K562 (cell line): ENCODE data around the gene ZMIZ1. TPM values are rescaled to one million over a fixed set of nuclear protein-coding genes. Genes with fewer than 3 reads are reported as not detected.

Experiments used
- ATAC-seq: fragments of 200-7000 bp; cut with Tn5 transposase; 3 replicates; pipeline ENCODE4 v1.9.1; 2020; ENCODE audit warnings: moderate library complexity
- BruUV-seq: library from RNA; stranded (reverse); fragments of 400-500 nt; replicated peaks from 2 replicates; lab custom pipeline; 2021; lab: Mats Ljungman, UMichigan
- CTCF ChIA-PET: fragments of 300-600 bp; formaldehyde crosslinking; extraction: SDS; loops from one replicate; lab custom pipeline; 2021; ENCODE audit warnings: low intra/inter-chr PET ratio; lab: Yijun Ruan, JAX
- POLR2A ChIA-PET: fragments of 300-600, 350-650 bp; sonication (Branson Sonifier 250); formaldehyde crosslinking; extraction: SDS; loops from one replicate; lab custom pipeline; 2021; ENCODE audit warnings: antibody characterized with exemption, inconsistent platforms; lab: Yijun Ruan, JAX
- DNase-seq, 4 experiments: peaks; one replicate each; pipeline versions ENCODE4 v3.0.0 to v3.0.0-alpha.2; 2011 to 2018; ENCODE audit warnings: low spot score in 3 of 4, mixed read lengths in 3 of 4; ENCODE audit errors: extremely low read depth in 1 of 4
- FAIRE-seq: peaks from 2 replicates; lab custom pipeline; 2011; peaks lifted over from hg19 to GRCh38; lab: Jason Lieb, UNC
- H2AFZ ChIP-seq: 2 replicates; pipeline ENCODE4 v1.6.0; 2011; ENCODE audit warnings: low read depth, low read length, control low read depth, inconsistent platforms
- H3K27ac ChIP-seq: fragments of 200-600 bp; 3 replicates; pipeline ENCODE4 v1.8.0; 2011; ENCODE audit warnings: low read depth, mild to moderate bottlenecking, control low read depth, inconsistent platforms, low read length, moderate library complexity, mixed read lengths; ENCODE audit errors: extremely low read depth
- H3K27me3 ChIP-seq, 2 experiments: fragments of 300-600 bp in 1 of 2; 2 replicates in 1 of 2; 3 replicates in 1 of 2; pipeline versions ENCODE4 v1.6.0 to v1.8.0; 2011; ENCODE audit warnings: inconsistent platforms in 2 of 2, low read length in 2 of 2, mild to moderate bottlenecking in 1 of 2, mixed read lengths in 1 of 2, moderate library complexity in 1 of 2; ENCODE audit not compliant: control insufficient read depth in 2 of 2, insufficient read depth in 2 of 2
- H3K36me3 ChIP-seq: fragments of 300-600 bp; 3 replicates; pipeline ENCODE4 v1.8.0; 2011; ENCODE audit warnings: mild to moderate bottlenecking, low read length, inconsistent platforms; ENCODE audit not compliant: control insufficient read depth, insufficient read depth
- H3K4me1 ChIP-seq, 2 experiments: fragments of 200-600 bp in 1 of 2; replicated peaks in 1 of 2; 2 replicates in 1 of 2; 3 replicates in 1 of 2; pipeline versions ENCODE4 v1.5.1 to v1.8.0; 2011; ENCODE audit warnings: inconsistent platforms in 2 of 2, low read length in 2 of 2, mild to moderate bottlenecking in 1 of 2, mixed read lengths in 1 of 2, moderate library complexity in 1 of 2; ENCODE audit not compliant: control insufficient read depth in 2 of 2, insufficient read depth in 2 of 2
- H3K4me2 ChIP-seq: 2 replicates; pipeline ENCODE4 v1.6.1; 2011; ENCODE audit warnings: low read length, control low read depth, inconsistent platforms, mixed read lengths; ENCODE audit not compliant: insufficient read depth
- H3K4me3 ChIP-seq: fragments of 200-600 bp; sonication (generic), shearing (Covaris generic); 2 replicates; pipeline ENCODE4 v1.5.1; 2016; ENCODE audit warnings: control low read depth, inconsistent platforms
- H3K79me2 ChIP-seq: fragments of 200-600 bp; 3 replicates; pipeline ENCODE4 v1.8.0; 2011; ENCODE audit warnings: low read length, inconsistent platforms; ENCODE audit not compliant: control insufficient read depth, insufficient read depth
- H3K9ac ChIP-seq, 2 experiments: 2 replicates each; pipeline versions ENCODE4 v1.6.0 to v1.6.1; 2011; ENCODE audit warnings: low read depth in 2 of 2, low read length in 2 of 2, control low read depth in 1 of 2, inconsistent platforms in 1 of 2, mild to moderate bottlenecking in 1 of 2, mixed read lengths in 1 of 2; ENCODE audit not compliant: insufficient read depth in 1 of 2
- H3K9me1 ChIP-seq: one replicate; pipeline ENCODE4 v1.6.0; 2011; ENCODE audit warnings: inconsistent platforms, mild to moderate bottlenecking, low read length, moderate library complexity; ENCODE audit not compliant: control insufficient read depth, insufficient read depth
- H3K9me3 ChIP-seq: replicated peaks from 2 replicates; pipeline ENCODE4 v1.5.1; 2011; ENCODE audit warnings: low read depth, low read length, inconsistent platforms; ENCODE audit not compliant: control insufficient read depth, insufficient read depth
- H4K20me1 ChIP-seq: replicated peaks from 2 replicates; pipeline ENCODE4 v1.6.1; 2011; ENCODE audit warnings: low read length, inconsistent platforms, mixed read lengths; ENCODE audit not compliant: control insufficient read depth, insufficient read depth
- ARID1B ChIP-seq: fragments of 450-650 bp; IDR thresholded peaks from 2 replicates; pipeline ENCODE4 v1.6.1; 2016; ENCODE audit warnings: antibody characterized with exemption, mild to moderate bottlenecking, inconsistent platforms
- CAMTA2 ChIP-seq: fragments of 250-450 bp; sonication (Bioruptor Pico); conservative IDR thresholded peaks from 2 replicates; pipeline ENCODE4 v1.5.1; 2022
- E2F3 ChIP-seq: fragments of 250-450 bp; sonication (Bioruptor Pico); IDR thresholded peaks from 2 replicates; pipeline ENCODE4 v1.4.0; 2020; ENCODE audit warnings: mild to moderate bottlenecking
- ELF2 ChIP-seq: fragments of 250-450 bp; sonication (Bioruptor Pico); IDR thresholded peaks from 2 replicates; pipeline ENCODE4 v1.5.0; 2021; ENCODE audit warnings: mild to moderate bottlenecking
- EWSR1 ChIP-seq: fragments of 450-650 bp; IDR thresholded peaks from 2 replicates; pipeline ENCODE4 v1.6.1; 2018; ENCODE audit warnings: borderline replicate concordance, mild to moderate bottlenecking, low read depth, moderate library complexity; ENCODE audit not compliant: partially characterized antibody
- KLF13 ChIP-seq: fragments of 450-650 bp; IDR thresholded peaks from 2 replicates; pipeline ENCODE4 v1.6.1; 2016; ENCODE audit warnings: missing genetic modification characterization, low read depth, mild to moderate bottlenecking, missing compliant biosample characterization, moderate library complexity, borderline replicate concordance
- KLF16 ChIP-seq: IDR thresholded peaks from 2 replicates; pipeline ENCODE4 v1.6.1; 2016; ENCODE audit warnings: antibody characterized with exemption
- KLF6 ChIP-seq: fragments of 250-450 bp; sonication (Bioruptor Pico); IDR thresholded peaks from 2 replicates; pipeline ENCODE4 v1.4.0; 2020; ENCODE audit warnings: mild to moderate bottlenecking, moderate library complexity, borderline replicate concordance
- MAFF ChIP-seq: IDR thresholded peaks from 2 replicates; pipeline ENCODE4 v1.6.1; 2012; ENCODE audit warnings: low read length, improper control_type of control experiment
- MTA3 ChIP-seq: fragments of 450-650 bp; formaldehyde crosslinking; IDR thresholded peaks from 2 replicates; pipeline ENCODE4 v1.6.1; 2017; ENCODE audit warnings: mild to moderate bottlenecking, borderline replicate concordance
- RBM25 ChIP-seq: fragments of 200-400 bp; formaldehyde crosslinking; IDR thresholded peaks from 2 replicates; pipeline ENCODE4 v1.6.1; 2018; ENCODE audit warnings: low read length, low read depth, moderate library complexity; ENCODE audit not compliant: severe bottlenecking
- SAP30 ChIP-seq: fragments of 200-600 bp; sonication (generic); IDR thresholded peaks from 2 replicates; pipeline ENCODE4 v1.6.1; 2012; ENCODE audit warnings: borderline replicate concordance, low read depth, mild to moderate bottlenecking, moderate library complexity, low read length, control low read depth, inconsistent platforms; ENCODE audit not compliant: insufficient read depth, poor library complexity, severe bottlenecking
- WHSC1 ChIP-seq: IDR thresholded peaks from one replicate; pipeline ENCODE4 v1.6.1; 2012; ENCODE audit warnings: low read length, control low read depth, inconsistent platforms
- ZFP36 ChIP-seq: fragments of 150-350 bp; IDR thresholded peaks from 2 replicates; pipeline ENCODE4 v1.6.1; 2018; ENCODE audit warnings: low read length, low read depth; ENCODE audit not compliant: partially characterized antibody
- ZNF583 ChIP-seq: fragments of 250-450 bp; sonication (Bioruptor Pico); IDR thresholded peaks from 2 replicates; pipeline ENCODE4 v1.4.0; 2020
- WGBS: fragments of 100-300 bp; shearing (Covaris generic); methylation state at CpG from one replicate; pipeline ENCODE4 v1.1.6; 2016; ENCODE audit warnings: low coverage, mixed read lengths; ENCODE audit not compliant: insufficient coverage; ENCODE audit errors: missing lambda C conversion rate; 5-methylcytosine and 5-hydroxymethylcytosine counted together
- in situ Hi-C: fragments of 300-500 bp; cut with MboI; formaldehyde crosslinking; loops from 4 replicates; pipeline ENCODE4 v1.15.0; 2018; ENCODE audit warnings: inconsistent platforms, mixed read lengths
- intact Hi-C: fragments of 100-400 bp; cut with micrococcal nuclease; formaldehyde crosslinking; loops from 2 replicates; pipeline ENCODE4 v1.14.2; 2022
- polyA plus RNA-seq, 8 experiments: library from polyadenylated mRNA; depleted of rRNA in 4 of 8; stranded (reverse) in 5 of 8; unstranded in 3 of 8; fragments of >200 nt; fragmentation: Nextera tagmentation in 2 of 8; fragmentation: Illumina TruSeq in 1 of 8; extraction: Ambion mirVana in 2 of 8; extraction: Trizol in 1 of 8; gene quantifications; 2 replicates each; pipeline versions ENCODE4 v1.2.1 to v1.2.3, GENCODE V29; 2011 to 2014; ENCODE audit warnings: inconsistent platforms in 1 of 8, missing spikeins in 1 of 8
- total RNA-seq, 7 experiments: library from RNA; depleted of rRNA in 6 of 7; stranded (reverse); fragments of >200 nt in 6 of 7; fragmentation: Illumina TruSeq in 2 of 7; extraction: Trizol in 2 of 7; gene quantifications; 2 replicates each; pipeline versions ENCODE4 v1.2.1 to v1.2.3, GENCODE V29; 2011 to 2021; ENCODE audit warnings: low replicate concordance in 1 of 7
- TF ChIP-seq, protein P1 (sequence below): sonication (generic); IDR thresholded peaks from 2 replicates; pipeline ENCODE4 v1.6.1; 2016
- TF ChIP-seq, protein P2 (sequence below), 2 experiments: fragments of 450-650 bp; conservative IDR thresholded peaks; 2 replicates each; pipeline ENCODE4 v1.6.1; 2017; ENCODE audit warnings: mild to moderate bottlenecking in 2 of 2, moderate library complexity in 2 of 2
- TF ChIP-seq, protein P3 (sequence below): sonication (generic); formaldehyde crosslinking; IDR thresholded peaks from 2 replicates; pipeline ENCODE4 v1.8.0; 2023; ENCODE audit warnings: mild to moderate bottlenecking, missing genetic modification reagents

The ZMIZ1 gene
- total and polyA plus RNA-seq, 9 of the 15 experiments (the other 6 are each of a cell fraction or from before 2014, with no cell fraction given), result 1.0 to 37.3 (median 4.3) TPM

DNA sequence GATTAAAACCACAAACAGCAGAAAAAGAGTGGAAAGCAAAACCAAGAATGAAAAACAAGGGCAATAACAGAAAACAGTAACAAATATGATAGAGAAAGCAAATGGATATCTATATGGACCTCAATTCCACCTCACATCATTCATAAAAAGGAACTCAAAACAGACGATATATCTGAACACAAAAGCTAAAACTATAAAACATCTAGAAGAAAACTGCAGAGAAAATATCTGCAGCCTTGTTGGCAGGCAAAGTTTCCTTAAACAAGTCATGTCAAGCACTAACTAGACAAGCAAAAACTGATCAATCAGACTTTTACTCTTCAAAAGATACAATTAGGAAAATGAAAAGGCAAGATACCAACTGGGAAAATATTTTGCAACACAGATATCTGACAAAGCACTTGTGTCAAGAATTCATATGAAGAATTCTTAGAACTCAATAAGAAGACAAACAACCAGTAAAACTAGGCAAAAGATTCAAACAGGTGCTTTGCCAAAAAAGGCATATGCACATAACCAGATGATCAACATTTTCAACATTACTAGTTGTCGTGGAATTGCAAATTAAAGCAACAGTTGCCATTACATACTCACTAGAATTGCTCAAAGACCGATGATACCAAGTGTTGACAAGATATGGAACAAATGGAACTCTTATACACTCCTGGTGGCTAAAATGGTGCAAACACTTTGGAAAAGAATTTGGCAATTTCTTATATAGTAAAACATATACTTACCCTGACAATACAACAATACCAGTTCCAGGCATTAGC is 25.9 kb upstream of the ZMIZ1 start:
- ChIA-PET CTCF (no interaction called here), POLR2A (no interaction called here)
- ATAC-seq (no peak), FAIRE-seq (no peak), DNase-seq (no peak)
- Histone ChIP-seq H3K4me2 (no peak overlapping the region), H3K4me1 (peaks cover 14 to 29% of the 10 kb centered on the region in 2 experiments), H4K20me1 (no peaks in the 10 kb centered on the region), H3K4me3 (no peak overlapping the region), H3K9me1 (no peaks in the 10 kb centered on the region), H2AFZ (no peak overlapping the region), H3K79me2 (no peaks in the 10 kb centered on the region), H3K9ac (no peak overlapping the region), H3K27me3 (no peaks in the 10 kb centered on the region), H3K27ac (no peak overlapping the region), H3K36me3 (no peaks in the 10 kb centered on the region), H3K9me3 (no peaks in the 10 kb centered on the region)
- in situ Hi-C loops (no loop called here), intact Hi-C loops (no loop called here)
- 27% methylated on average over 3 of the region's 3 CpGs for WGBS
- BruUV-seq, result no TSS peak
- TF ChIP-seq ARID1B (no peak), ELF2 (CRISPR knock-in tag) (no peak), E2F3 (CRISPR knock-in tag) (no peak), MTA3 (no peak), ZFP36 (peak; percentile 76), KLF13 (tag) (no peak), MAFF (no peak), KLF6 (CRISPR knock-in tag) (no peak), SAP30 (no peak), ZNF583 (peak; percentile 97), KLF16 (no peak), EWSR1 (no peak), WHSC1 (no peak), RBM25 (peak; percentile 78), CAMTA2 (CRISPR knock-in tag) (no peak)
- TF ChIP-seq, protein P1, sequence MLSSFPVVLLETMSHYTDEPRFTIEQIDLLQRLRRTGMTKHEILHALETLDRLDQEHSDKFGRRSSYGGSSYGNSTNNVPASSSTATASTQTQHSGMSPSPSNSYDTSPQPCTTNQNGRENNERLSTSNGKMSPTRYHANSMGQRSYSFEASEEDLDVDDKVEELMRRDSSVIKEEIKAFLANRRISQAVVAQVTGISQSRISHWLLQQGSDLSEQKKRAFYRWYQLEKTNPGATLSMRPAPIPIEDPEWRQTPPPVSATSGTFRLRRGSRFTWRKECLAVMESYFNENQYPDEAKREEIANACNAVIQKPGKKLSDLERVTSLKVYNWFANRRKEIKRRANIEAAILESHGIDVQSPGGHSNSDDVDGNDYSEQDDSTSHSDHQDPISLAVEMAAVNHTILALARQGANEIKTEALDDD, result peak; percentile 40; the same call in 1 of the 2 replicates
- TF ChIP-seq, protein P2, sequence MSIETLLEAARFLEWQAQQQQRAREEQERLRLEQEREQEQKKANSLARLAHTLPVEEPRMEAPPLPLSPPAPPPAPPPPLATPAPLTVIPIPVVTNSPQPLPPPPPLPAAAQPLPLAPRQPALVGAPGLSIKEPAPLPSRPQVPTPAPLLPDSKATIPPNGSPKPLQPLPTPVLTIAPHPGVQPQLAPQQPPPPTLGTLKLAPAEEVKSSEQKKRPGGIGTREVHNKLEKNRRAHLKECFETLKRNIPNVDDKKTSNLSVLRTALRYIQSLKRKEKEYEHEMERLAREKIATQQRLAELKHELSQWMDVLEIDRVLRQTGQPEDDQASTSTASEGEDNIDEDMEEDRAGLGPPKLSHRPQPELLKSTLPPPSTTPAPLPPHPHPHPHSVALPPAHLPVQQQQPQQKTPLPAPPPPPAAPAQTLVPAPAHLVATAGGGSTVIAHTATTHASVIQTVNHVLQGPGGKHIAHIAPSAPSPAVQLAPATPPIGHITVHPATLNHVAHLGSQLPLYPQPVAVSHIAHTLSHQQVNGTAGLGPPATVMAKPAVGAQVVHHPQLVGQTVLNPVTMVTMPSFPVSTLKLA (conservative IDR thresholded peaks at IDR 0.05), result no peak
- TF ChIP-seq, protein P3, sequence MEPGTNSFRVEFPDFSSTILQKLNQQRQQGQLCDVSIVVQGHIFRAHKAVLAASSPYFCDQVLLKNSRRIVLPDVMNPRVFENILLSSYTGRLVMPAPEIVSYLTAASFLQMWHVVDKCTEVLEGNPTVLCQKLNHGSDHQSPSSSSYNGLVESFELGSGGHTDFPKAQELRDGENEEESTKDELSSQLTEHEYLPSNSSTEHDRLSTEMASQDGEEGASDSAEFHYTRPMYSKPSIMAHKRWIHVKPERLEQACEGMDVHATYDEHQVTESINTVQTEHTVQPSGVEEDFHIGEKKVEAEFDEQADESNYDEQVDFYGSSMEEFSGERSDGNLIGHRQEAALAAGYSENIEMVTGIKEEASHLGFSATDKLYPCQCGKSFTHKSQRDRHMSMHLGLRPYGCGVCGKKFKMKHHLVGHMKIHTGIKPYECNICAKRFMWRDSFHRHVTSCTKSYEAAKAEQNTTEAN (CRISPR knock-in tag), result no peak
